Measurements from ENCODE around the gene TMEM163.

The TMEM163 gene

DNA sequence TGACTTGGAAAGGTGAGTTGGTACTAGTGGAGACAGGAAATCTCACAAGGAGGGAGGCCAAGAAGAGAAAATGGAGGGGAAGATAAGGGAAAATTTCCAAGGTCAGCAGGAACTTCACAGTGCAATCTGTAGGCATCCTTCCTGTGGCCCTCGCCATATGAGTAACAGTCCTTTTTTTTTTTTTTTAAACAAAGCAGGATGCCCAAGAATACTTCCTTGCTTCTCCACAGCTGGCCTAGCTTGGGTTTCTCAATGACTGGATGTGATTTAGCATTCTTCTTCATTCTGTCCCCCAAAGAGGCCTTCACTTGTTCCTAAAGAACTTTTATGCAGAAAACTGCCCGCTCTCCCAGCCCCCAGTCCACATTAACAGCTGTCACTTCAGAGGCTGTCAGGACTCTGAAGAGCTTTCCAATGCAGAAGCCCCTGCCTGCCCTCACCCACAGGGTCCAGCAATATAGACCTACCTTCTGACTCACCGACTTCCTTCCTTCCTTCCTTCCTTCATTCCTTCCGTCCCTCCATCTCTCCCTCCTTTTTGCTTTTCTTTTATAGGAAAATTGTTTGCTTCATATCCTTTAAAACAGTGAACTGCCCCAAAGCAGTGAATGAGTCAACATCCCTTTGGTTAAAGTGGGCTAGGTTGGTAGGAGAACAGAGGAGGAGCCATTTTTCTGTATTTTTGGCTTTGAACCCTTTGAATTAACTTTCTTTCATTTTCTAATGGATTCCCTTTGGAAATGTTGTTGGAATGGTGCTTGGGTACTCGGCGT, 292.9 kb downstream of the TMEM163 start:
- no peak for DNase-seq

- DNase-seq, result no peak
These were observed 297.1 kb downstream of the TMEM163 start for GRCh38 chr2:134421556-134422328.

GRCh38 chr2:134420920-134421319, 297.9 kb downstream of the TMEM163 start:
- no peak for DNase-seq

- peak in 1 of 3 experiments; percentile 7 for DNase-seq
These were observed 298.5 kb downstream of the TMEM163 start for GRCh38 chr2:134420259-134420658.

DNA sequence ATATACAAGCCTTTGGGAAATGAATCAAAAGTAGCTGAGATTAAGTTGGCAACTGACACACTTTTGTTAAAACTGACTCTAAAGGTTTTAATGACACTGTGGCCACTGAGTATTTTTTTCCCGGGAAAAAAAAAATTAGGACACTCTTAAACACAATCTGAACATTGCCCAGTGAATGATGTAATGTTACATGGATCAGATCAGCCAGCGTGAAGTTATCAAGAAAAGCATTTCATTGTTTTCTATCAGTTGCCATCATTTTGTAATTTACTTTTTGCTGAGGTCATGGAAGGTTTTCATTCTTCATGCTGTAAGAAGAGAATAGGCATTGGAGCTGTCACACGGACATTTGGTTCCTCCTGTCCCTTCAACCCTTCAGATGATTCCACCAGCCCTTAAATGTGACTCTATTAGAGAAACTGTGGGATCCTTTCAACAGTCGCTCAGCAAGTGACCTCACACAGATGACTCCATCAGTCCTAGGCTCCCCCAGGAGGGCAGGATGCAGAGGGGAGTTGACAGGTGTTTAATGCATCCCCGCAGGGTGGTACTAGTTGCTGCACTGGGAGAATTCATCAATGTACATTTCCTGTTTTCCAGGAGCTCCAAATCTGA, 300.7 kb downstream of the TMEM163 start:
- no peak for DNase-seq

- DNase-seq, result no peak
These were observed 302.2 kb downstream of the TMEM163 start for GRCh38 chr2:134416637-134417036.

DNA sequence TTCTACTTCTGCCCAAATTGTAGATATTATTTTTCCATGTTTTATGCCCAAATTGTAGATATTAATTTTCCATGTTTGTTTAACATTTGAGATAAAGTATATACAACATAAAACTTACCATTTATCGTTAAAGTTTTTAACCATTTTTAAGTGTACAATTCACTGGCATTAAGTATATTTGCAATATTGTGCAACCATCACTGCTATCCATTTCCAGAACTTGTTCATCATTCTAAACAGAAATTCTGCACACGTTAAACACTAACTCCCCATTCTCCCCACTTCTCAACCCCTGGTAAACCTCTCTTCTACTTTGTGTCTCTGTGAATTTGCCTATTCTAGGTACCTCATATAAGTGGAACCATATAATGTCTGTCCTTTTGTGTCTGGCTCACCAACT, 302.8 kb downstream of the TMEM163 start:
- DNase-seq, result no peak

GRCh38 chr2:134413912-134414311, 304.9 kb downstream of the TMEM163 start:
- DNase-seq, result no peak

- DNase-seq, result no peak
These were observed 305.4 kb downstream of the TMEM163 start for GRCh38 chr2:134413430-134413829.

DNA sequence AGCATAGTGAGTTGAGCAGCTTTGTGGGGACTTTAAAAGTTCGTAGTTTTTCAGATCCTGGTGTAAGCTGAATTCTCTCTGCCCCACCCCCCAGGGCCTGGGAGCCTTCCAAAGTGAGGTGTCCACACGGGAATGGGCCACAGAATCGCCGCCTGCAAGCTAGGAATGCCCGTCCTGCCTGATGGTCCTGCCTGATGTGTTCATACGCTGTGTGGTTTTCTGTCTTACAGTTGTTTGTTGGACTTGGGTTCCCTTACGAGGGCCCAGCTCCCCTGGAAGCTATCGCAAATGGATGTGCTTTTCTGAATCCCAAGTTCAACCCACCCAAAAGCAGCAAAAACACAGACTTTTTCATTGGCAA, 306.2 kb downstream of the TMEM163 start:
- DNase-seq, result no peak

- peak; percentile 76 to 95 (median 82) for DNase-seq
These were observed 306.8 kb downstream of the TMEM163 start for GRCh38 chr2:134411828-134412638.

DNA sequence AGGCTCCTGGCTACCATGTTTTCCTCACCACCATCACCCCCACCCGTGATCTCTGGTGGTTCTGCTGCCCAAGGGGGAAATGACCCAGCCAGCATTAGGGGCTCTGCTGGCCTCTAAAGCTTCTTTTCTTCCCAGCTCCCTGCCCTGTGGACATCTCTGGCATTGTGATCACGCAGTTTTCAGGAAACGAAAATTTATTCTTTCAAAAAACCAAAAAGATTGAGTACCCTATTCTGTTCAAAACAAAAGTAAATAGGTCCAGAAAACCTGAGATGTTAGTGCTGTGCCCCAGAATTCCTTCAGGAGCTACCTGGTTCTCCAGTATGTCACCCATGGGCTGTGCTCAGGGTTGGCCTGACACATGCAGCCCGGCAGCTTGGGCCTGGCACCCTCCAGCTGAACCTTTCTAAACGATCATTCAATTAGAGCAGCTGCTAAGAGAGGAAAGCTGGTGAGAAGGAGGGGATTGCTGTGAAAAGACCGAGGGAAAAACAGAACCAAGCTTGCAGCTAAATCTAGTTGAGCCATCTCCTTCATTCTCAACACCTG, 307.4 kb downstream of the TMEM163 start:
- DNase-seq, result no peak

DNA sequence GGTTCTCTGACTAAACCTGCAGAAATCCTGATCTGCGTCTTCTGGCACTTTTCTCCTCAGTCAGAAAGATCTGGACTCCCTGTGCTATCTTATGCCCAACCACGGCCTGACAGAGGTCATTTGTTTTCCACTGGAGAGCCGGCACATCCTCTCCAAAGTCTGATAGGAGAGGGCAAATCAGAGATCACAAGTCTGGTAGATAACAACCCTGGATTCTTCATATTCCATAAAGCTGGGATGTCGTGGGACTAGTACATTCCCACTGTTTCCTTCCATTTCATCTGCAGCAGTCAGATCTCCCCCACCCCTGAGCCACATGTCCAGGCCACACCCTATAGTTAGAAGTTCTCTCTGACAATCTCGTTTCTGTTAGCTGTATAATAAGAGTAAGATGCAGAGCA, 308.0 kb downstream of the TMEM163 start:
- DNase-seq, result no peak

GRCh38 chr2:134410006-134410405, 308.8 kb downstream of the TMEM163 start:
- DNase-seq, result peak in 1 of 3 experiments; percentile 22

- DNase-seq, result no peak
These were observed 310.0 kb downstream of the TMEM163 start for GRCh38 chr2:134408791-134409190.

- no peak for DNase-seq
These were observed 310.4 kb downstream of the TMEM163 start for GRCh38 chr2:134408386-134408785.

DNA sequence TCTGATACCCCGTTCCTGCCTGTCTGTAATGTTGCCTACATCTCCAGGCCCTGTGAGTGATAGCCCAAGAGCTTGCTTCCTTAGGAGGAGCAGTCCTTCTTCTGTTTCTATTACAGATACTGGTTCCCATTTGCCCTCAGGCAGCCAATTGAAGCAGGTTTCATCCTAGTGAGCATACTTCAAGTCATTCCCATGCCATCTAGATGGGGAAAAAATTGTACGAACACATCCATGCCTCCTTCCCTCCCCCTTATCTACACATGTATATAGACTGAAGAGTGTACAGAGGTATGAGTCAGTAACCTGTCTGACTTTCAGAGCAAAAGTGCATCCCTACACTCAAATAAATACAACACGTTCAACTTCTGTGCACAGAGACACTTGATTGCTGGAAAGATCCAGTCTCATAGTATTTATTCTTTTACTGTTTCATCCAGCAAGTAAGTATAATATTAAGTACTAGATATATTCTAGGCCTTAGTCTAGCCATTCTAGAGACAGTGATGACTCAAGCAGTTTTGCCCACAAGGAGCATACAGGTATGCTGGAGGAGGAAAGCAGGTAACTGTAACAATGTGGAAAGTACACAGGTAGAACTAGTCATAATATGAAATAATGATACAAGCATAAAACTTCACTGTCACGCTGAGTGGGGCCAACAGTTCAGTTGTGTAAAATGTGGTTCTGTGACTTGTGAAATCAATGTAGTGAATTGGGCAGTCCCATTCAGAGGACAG, 311.5 kb downstream of the TMEM163 start:
- DNase-seq, result no peak

- no peak for DNase-seq
These were observed 312.1 kb downstream of the TMEM163 start for GRCh38 chr2:134406736-134407135.

DNA sequence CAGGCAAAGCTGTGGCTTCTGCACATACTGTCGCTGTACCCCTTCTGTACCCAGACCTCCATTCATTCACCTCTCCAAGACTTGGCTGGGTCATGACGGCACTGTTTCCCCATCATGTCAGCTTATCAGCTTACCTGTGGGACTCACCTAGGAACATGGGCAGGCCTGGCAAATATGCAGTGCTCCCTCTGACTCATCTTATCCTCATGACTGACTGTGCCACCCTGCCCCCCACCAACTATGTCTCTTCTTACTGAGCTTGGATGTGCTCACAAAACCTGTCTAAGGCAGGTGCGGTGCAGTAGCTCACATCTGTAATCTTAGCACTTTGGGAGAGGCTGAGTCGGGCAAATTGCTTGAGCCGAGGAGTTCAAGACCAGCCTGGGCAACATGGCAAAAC, 312.5 kb downstream of the TMEM163 start:
- DNase-seq, result no peak
